ENCODE data around the gene CERK.

- no peak for TF ChIP-seq CTCF (IDR thresholded peaks at IDR 0.05; ENCODE audit: low read depth, low read length)
- no peak for TF ChIP-seq EZH2phosphoT487 (IDR thresholded peaks at IDR 0.05; ENCODE audit: low read depth)
Observed at GRCh38 chr22:46734830-46735453, 3.1 kb downstream of the CERK start.

Measured in OCI-LY3 (cell line).